ENCODE data around the gene GLT8D1.

Gene GLT8D1

DNA sequence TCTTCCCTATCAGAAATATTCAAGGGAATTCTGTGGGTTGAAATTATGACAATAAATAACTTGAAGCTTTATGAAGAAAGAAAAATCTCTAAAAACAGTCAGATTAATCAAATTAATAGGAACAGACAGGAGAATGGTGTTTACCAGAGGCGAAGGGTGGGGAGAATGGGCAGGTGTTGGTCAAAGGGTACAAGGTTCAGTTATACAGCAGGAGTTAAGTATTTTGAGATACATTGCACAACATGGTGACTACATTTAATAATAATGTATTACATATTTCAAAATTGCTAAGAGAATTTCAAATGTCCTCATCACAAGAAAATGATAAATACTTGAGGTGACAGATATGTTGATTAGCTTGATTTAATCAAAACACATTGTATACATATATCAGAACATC, 18.9 kb upstream of the GLT8D1 start:
- Histone ChIP-seq H3K27ac (ENCODE audit: low read depth, low read length) (no peak overlapping the region), H3K36me3 (ENCODE audit: insufficient read depth, low read length) (no peaks in the 10 kb centered on the region), H3K9ac (ENCODE audit: low read length) (no peak overlapping the region), H3K4me3 (ENCODE audit: low read depth in 1 of 2, low read length in 2 of 2) (no peak overlapping the region), H3K27me3 (ENCODE audit: control insufficient read depth in 1 of 2, insufficient read depth in 2 of 2, low read length in 2 of 2) (no peaks in the 10 kb centered on the region), H3K9me3 (ENCODE audit: low read length) (no peaks in the 10 kb centered on the region), H3K4me1 (ENCODE audit: insufficient read depth, low read length) (no peaks in the 10 kb centered on the region)

DNA sequence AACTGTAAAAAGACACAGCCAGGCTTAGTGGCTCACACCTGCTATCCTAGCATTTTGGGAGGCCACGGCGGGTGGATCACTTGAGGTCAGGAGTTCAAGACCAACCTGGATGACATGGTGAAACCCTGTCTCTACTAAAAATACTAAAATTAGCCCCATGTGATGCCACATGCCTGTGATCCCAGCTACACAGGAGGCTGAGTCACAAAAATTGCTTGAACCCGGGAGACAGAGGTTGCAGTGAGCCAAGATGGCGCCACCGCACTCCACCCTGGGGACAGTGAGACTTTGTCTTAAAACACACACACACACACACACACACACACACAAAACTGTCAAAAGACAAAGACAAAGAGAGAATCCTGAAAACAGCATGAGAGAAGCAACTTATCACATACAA, 18.3 kb upstream of the GLT8D1 start:
- H3K4me3 ChIP-seq (ENCODE audit: low read depth in 1 of 2, low read length in 2 of 2) = no peak overlapping the region
- H3K27me3 ChIP-seq (ENCODE audit: control insufficient read depth in 1 of 2, insufficient read depth in 2 of 2, low read length in 2 of 2) = no peaks in the 10 kb centered on the region
- H3K36me3 ChIP-seq (ENCODE audit: insufficient read depth, low read length) = peaks cover 2% of the 10 kb centered on the region
- H3K9me3 ChIP-seq (ENCODE audit: low read length) = no peaks in the 10 kb centered on the region
- H3K4me1 ChIP-seq (ENCODE audit: insufficient read depth, low read length) = no peaks in the 10 kb centered on the region
- H3K9ac ChIP-seq (ENCODE audit: low read length) = no peak overlapping the region
- no peak overlapping the region for H3K27ac ChIP-seq (ENCODE audit: low read depth, low read length)

DNA sequence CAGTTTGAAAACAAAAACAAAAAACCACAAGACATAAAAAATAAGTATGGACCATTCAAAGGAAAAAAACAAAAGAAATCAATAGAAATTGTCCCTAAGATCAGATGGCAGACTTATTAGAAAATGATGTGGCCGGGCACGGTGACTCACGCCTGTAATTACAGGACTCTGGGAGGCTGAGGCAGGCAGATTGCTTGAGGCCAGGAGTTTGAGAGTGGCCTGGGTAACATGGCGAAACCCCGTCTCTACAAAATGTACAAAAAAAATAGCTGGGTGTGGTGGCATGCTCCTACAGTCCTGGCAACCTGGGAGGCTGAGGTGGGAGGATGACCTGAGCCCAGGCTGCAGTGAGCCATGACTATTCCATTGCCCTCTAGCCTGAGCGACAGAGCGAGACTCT, 16.9 kb upstream of the GLT8D1 start:
- Histone ChIP-seq H3K4me3 (ENCODE audit: low read depth in 1 of 2, low read length in 2 of 2) (no peak overlapping the region), H3K27me3 (ENCODE audit: control insufficient read depth in 1 of 2, insufficient read depth in 2 of 2, low read length in 2 of 2) (no peaks in the 10 kb centered on the region), H3K36me3 (ENCODE audit: insufficient read depth, low read length) (peaks cover 5% of the 10 kb centered on the region), H3K9me3 (ENCODE audit: low read length) (no peaks in the 10 kb centered on the region), H3K9ac (ENCODE audit: low read length) (no peak overlapping the region), H3K4me1 (ENCODE audit: insufficient read depth, low read length) (no peaks in the 10 kb centered on the region), H3K27ac (ENCODE audit: low read depth, low read length) (no peak overlapping the region)

DNA sequence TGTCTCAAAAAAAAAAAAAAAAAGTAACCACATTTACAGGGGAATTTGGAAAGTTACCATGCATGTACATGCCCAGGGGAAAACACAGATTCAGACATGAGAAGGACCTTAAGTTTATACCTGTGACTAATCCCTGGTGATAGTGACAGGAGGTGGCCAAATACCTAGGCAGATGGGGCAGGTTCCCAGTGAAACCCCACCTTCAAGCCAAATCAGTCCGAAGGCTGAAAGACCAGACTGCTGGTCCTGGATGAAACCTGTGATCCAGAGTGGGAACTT, 16.1 kb upstream of the GLT8D1 start:
- H3K27me3 ChIP-seq (ENCODE audit: control insufficient read depth in 1 of 2, insufficient read depth in 2 of 2, low read length in 2 of 2) = no peaks in the 10 kb centered on the region
- H3K4me1 ChIP-seq (ENCODE audit: insufficient read depth, low read length) = no peaks in the 10 kb centered on the region
- H3K36me3 ChIP-seq (ENCODE audit: insufficient read depth, low read length) = peaks cover 5% of the 10 kb centered on the region
- H3K27ac ChIP-seq (ENCODE audit: low read depth, low read length) = no peak overlapping the region
- H3K9ac ChIP-seq (ENCODE audit: low read length) = no peak overlapping the region
- no peaks in the 10 kb centered on the region for H3K9me3 ChIP-seq (ENCODE audit: low read length)
- no peak overlapping the region for H3K4me3 ChIP-seq (ENCODE audit: low read depth in 1 of 2, low read length in 2 of 2)

DNA sequence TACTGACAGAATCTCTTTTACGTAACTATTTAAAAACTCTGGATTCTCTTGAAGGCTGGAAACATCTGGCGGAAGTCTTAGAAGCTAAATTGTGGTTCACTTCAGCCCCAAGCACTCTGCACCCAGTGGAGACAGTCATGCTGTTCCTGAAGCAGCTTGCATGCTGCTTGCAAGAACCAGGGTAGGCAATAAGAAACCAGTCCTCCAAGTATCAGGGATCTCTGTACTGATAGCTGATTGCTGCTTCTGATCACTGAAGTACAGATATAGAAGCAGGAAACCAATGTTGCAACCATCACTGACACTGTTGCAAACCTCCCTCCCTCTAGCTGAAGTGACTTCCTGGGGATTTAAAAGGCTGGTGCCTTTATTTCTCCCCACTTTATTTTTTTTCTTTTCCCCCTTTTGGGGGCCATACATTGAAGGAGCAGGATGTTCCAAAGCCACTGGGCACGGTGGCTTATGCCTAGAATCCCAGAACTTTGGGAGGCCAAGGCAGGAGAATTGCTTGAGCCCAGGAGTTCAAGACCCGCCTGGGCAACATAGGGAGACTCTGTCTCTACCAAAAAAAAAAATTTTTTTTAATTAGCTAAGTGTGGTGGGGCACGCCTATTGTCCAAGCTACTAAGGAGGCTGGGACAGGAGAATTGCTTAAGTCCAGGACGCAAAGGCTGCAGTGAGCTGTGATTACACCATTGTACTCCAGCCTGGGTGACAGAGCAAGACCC, 15.6 kb upstream of the GLT8D1 start:
- Histone ChIP-seq H3K4me1 (ENCODE audit: insufficient read depth, low read length) (no peaks in the 10 kb centered on the region), H3K9ac (ENCODE audit: low read length) (no peak overlapping the region), H3K4me3 (ENCODE audit: low read depth in 1 of 2, low read length in 2 of 2) (no peak overlapping the region), H3K9me3 (ENCODE audit: low read length) (no peaks in the 10 kb centered on the region), H3K27me3 (ENCODE audit: control insufficient read depth in 1 of 2, insufficient read depth in 2 of 2, low read length in 2 of 2) (no peaks in the 10 kb centered on the region), H3K27ac (ENCODE audit: low read depth, low read length) (no peak overlapping the region), H3K36me3 (ENCODE audit: insufficient read depth, low read length) (peaks cover 5% of the 10 kb centered on the region)

DNA sequence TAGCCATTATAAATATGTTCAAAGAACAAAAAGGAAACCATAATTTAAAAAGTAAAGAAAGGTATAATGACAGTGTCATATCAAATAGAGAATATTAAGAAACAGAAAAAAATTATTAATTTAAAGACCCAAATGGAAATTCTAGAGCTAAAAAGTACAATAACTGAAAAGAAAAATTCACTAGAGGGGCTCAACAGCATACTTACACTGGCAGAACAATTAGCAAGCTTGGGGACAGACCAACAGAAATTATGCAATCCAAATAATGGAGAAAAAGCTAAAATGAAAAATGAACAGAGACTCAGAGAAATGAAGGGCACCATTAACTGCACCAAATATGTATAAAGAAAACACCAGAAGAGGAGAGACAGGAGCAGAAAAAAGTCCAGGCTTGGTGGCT, 14.0 kb upstream of the GLT8D1 start:
- Histone ChIP-seq H3K36me3 (ENCODE audit: insufficient read depth, low read length) (peaks cover 5% of the 10 kb centered on the region), H3K9me3 (ENCODE audit: low read length) (no peaks in the 10 kb centered on the region), H3K9ac (ENCODE audit: low read length) (no peak overlapping the region), H3K27ac (ENCODE audit: low read depth, low read length) (no peak overlapping the region), H3K4me1 (ENCODE audit: insufficient read depth, low read length) (no peaks in the 10 kb centered on the region), H3K4me3 (ENCODE audit: low read depth in 1 of 2, low read length in 2 of 2) (no peak overlapping the region), H3K27me3 (ENCODE audit: control insufficient read depth in 1 of 2, insufficient read depth in 2 of 2, low read length in 2 of 2) (no peaks in the 10 kb centered on the region)

DNA sequence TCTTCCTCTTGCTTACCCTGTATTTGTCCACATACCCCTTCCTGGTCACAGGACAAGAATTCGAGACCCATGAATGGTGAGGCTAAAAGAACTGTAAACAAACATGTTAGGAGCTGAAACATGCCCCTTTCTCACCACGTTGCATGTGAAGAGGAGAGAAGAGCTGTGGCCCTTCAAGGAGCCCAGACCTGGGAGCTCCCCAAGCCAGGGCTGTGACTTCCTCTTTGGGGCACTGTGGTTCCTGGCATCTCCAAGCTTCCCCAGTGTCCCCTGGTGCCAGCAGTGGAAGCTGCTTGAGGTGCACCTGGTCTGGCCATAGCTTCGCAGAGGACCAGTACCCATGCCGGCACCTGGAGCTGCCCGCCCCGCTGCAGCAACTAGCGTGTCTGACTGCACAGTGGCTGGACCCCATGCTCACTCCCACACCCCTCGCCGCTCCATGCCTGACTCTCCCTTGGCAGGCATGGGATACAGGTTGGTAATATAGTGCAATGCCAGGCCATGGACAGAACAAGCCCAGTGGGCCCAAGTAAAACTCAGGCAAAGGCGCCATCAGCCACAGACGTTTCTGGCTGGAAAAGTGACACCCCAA, 10.2 kb upstream of the GLT8D1 start:
- Histone ChIP-seq H3K4me1 (ENCODE audit: insufficient read depth, low read length) (no peaks in the 10 kb centered on the region), H3K27ac (ENCODE audit: low read depth, low read length) (no peak overlapping the region), H3K4me3 (ENCODE audit: low read depth in 1 of 2, low read length in 2 of 2) (no peak overlapping the region), H3K9ac (ENCODE audit: low read length) (no peak overlapping the region), H3K9me3 (ENCODE audit: low read length) (no peaks in the 10 kb centered on the region), H3K27me3 (ENCODE audit: control insufficient read depth in 1 of 2, insufficient read depth in 2 of 2, low read length in 2 of 2) (no peaks in the 10 kb centered on the region), H3K36me3 (ENCODE audit: insufficient read depth, low read length) (peaks cover 5% of the 10 kb centered on the region)

DNA sequence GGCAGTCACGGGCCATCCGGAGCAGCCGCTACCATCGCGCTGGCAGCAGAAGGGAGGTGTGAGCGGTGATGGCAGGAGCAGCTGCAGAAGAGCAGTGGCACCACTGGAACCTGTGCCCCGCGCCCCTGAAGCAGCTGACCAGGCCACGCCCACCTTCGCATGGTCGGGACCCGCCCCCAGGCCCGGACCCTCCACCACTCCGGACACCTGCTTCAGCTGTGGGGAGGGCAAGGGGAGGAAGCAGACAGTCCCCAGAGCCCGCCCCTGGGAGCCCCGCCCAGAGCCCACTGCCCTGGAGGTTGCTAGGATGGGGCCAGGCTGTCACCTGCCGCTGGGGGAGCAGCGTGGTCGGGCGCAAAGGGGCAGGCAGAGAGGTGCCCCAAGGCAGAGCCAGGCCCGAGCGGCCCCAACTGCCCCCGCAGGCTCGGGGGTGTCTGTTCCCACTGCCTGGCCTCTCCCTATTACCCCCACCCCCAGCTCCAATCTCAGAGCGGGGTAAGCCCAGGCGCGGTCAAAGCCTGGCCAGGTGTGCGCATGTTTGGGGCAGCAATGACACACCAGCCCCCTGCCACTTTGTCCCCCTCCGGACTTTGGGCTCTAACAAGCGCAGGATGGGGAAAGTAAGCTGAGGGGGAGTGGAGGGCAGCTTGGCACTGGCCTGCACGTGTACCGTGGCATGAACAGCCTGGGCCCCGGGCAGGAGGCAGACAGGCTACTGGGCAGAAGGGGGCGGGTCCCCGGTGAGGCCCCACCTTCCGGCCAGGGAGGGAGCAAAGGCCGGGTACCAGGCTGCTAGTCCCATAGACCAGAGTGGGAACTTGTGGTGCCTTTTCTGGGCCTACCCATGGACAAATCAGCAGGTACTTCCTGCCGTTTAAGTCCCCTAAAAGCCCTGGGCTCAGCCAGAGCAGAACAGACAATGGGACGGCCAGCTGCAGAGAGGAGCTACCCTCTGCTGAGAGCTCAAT, 9.0 kb upstream of the GLT8D1 start:
- Histone ChIP-seq H3K36me3 (ENCODE audit: insufficient read depth, low read length) (peaks cover 5% of the 10 kb centered on the region), H3K4me3 (ENCODE audit: low read depth in 1 of 2, low read length in 2 of 2) (no peak overlapping the region)

DNA sequence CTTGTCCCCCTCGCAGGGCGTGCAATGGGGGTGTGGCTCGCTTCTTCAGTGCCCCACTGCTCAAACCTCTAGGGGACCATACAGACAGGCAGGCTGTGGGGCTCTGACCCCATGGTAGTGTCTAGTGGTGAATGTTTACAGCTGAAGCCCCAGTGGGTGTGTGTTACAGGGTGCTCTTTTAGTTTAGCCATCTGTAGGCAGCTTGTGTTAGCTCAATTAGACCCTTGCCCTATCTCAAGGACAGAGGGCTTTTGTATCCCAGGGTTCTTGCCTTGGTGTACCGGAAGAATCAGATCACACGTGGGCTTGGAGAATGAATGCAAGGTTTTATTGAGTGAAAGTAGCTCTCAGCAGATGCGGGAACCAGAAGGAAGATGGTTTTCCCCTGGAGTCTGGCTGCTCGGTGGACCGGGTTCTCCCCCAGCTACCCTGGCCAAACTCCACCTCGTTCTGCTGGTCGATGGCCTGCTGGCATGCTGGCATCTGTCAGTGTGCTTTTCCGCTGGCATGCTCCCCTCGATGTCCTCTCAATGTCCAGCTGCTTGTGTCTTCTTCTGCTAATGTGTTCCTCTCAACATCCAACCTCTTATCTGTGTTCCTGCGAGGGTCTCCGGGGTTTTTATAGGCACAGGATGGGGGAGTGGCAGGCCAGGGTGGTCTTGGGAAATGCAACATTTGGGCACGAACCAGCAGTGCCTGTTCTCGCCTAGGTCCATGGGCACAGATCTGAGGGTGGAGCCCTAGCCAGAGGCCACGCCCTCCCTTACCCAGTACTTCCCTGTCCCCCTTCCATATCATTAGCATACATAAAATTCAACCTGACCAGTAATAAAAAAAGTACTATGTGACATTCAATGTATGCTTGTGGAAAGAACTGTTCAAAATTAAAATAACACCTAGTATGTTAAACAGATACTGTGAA, 7.0 kb upstream of the GLT8D1 start:
- Histone ChIP-seq H3K9me3 (ENCODE audit: low read length) (no peaks in the 10 kb centered on the region), H3K4me1 (ENCODE audit: insufficient read depth, low read length) (peaks cover 4% of the 10 kb centered on the region), H3K9ac (ENCODE audit: low read length) (no peak overlapping the region), H3K36me3 (ENCODE audit: insufficient read depth, low read length) (peaks cover 17% of the 10 kb centered on the region), H3K4me3 (ENCODE audit: low read depth in 1 of 2, low read length in 2 of 2) (no peak overlapping the region), H3K27ac (ENCODE audit: low read depth, low read length) (no peak overlapping the region), H3K27me3 (ENCODE audit: control insufficient read depth in 1 of 2, insufficient read depth in 2 of 2, low read length in 2 of 2) (no peaks in the 10 kb centered on the region)

More for the DNA sequence above, 9.0 kb upstream of the GLT8D1 start:
- Histone ChIP-seq H3K9me3 (ENCODE audit: low read length) (no peaks in the 10 kb centered on the region), H3K27me3 (ENCODE audit: control insufficient read depth in 1 of 2, insufficient read depth in 2 of 2, low read length in 2 of 2) (no peaks in the 10 kb centered on the region), H3K4me1 (ENCODE audit: insufficient read depth, low read length) (no peaks in the 10 kb centered on the region), H3K27ac (ENCODE audit: low read depth, low read length) (no peak overlapping the region), H3K9ac (ENCODE audit: low read length) (no peak overlapping the region)

DNA sequence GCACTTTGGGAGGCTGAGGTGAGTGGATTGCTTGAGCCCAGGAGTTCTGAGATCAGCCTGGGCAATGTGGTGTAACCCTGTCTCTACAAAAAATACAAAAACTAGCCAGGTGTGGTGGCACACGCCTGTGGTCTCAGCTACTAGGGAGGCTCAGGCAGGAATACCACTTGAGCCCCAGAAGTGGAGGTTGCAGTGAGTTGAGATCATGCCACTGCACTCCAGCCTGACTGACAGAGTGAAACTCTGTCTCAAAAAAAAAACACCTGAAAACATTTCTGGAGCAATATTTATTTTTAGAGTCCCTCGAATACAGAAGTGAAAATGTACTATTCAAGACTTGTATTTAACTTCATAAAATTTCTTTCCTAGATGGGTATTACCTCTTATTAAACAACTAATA, 4.9 kb upstream of the GLT8D1 start:
- Histone ChIP-seq H3K9ac (ENCODE audit: low read length) (no peak overlapping the region), H3K9me3 (ENCODE audit: low read length) (no peaks in the 10 kb centered on the region), H3K36me3 (ENCODE audit: insufficient read depth, low read length) (peaks cover 18% of the 10 kb centered on the region), H3K4me1 (ENCODE audit: insufficient read depth, low read length) (peaks cover 14% of the 10 kb centered on the region), H3K27ac (ENCODE audit: low read depth, low read length) (no peak overlapping the region), H3K4me3 (ENCODE audit: low read depth in 1 of 2, low read length in 2 of 2) (no peak overlapping the region), H3K27me3 (ENCODE audit: control insufficient read depth in 1 of 2, insufficient read depth in 2 of 2, low read length in 2 of 2) (no peaks in the 10 kb centered on the region)

DNA sequence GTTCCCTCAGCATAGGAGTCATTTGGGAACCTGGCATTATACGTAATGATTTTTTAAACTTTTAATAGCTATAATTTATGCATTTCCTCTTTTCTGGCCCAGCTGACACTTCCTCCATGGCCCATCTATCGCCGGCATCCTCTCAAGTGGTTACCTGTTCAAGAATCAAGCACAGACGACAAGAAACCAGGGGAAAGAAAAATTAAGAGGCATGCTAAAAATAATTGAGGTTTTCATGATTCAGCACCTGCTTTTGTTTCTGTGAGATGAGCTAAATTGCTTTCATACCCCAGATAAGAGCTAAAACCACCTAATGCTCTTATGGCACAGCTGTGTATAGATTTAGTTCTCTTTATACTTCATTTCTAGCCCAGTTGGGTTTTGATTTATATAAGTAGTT, 2.0 kb upstream of the GLT8D1 start:
- no peak overlapping the region for H3K4me3 ChIP-seq (ENCODE audit: low read depth in 1 of 2, low read length in 2 of 2)
- H3K27ac ChIP-seq (ENCODE audit: low read depth, low read length) = no peak overlapping the region
- peaks cover 31% of the 10 kb centered on the region for H3K4me1 ChIP-seq (ENCODE audit: insufficient read depth, low read length)
- peaks cover 18% of the 10 kb centered on the region for H3K36me3 ChIP-seq (ENCODE audit: insufficient read depth, low read length)
- H3K27me3 ChIP-seq (ENCODE audit: control insufficient read depth in 1 of 2, insufficient read depth in 2 of 2, low read length in 2 of 2) = no peaks in the 10 kb centered on the region
- no peaks in the 10 kb centered on the region for H3K9me3 ChIP-seq (ENCODE audit: low read length)
- H3K9ac ChIP-seq (ENCODE audit: low read length) = no peak overlapping the region
